GM18873 (cell line): ENCODE data around the gene ECE1.

Experiments
- ATAC-seq: cut with Tn5 transposase; IDR thresholded peaks from one replicate; pipeline ENCODE4 v1.9.1; 2021; ENCODE audit warnings: mild to moderate bottlenecking, moderate library complexity, moderate number of reproducible peaks; ENCODE audit not compliant: unreplicated experiment, low FRiP score

The ECE1 gene

GRCh38 chr1:21311016-21311415, 20.8 kb upstream of the ECE1 start:
- ATAC-seq: no peak

GRCh38 chr1:21308847-21309652, 18.8 kb upstream of the ECE1 start:
- no peak for ATAC-seq

GRCh38 chr1:21308330-21308729, 18.1 kb upstream of the ECE1 start:
- no peak for ATAC-seq

DNA sequence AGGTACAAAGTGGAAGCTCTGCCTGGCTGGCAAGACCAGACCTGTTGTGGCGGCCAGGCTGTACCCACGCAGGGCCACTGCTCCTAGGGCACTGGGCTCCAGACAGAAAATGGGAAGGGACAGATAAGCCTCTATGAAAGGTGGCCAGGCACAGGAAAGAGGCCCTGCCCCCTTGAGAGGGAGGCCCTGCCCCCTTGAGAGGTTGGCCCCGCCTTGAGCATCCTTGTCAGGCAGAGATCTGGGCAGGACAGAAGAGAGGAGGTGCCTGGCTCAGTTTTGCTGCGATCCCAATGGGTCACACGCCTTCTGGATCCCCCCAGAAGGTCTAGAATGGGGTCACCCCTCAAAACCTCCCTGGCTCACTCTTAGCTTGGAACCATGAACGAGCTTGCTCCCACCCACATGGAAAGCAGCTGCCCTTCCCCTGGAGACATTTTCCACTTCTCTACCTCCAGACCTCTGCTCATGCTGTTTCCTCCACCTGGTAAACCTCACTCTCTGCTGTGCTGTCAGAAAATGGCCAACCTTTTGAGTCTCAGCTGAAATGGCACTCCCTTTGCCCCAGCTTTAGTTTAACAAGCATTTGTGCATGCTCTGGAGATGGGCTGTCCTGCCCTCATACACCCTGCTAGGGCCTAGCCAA, 17.5 kb upstream of the ECE1 start:
- ATAC-seq: no peak

GRCh38 chr1:21307210-21307609, 16.9 kb upstream of the ECE1 start:
- ATAC-seq: no peak

GRCh38 chr1:21305900-21306189, 15.6 kb upstream of the ECE1 start:
- no peak for ATAC-seq

DNA sequence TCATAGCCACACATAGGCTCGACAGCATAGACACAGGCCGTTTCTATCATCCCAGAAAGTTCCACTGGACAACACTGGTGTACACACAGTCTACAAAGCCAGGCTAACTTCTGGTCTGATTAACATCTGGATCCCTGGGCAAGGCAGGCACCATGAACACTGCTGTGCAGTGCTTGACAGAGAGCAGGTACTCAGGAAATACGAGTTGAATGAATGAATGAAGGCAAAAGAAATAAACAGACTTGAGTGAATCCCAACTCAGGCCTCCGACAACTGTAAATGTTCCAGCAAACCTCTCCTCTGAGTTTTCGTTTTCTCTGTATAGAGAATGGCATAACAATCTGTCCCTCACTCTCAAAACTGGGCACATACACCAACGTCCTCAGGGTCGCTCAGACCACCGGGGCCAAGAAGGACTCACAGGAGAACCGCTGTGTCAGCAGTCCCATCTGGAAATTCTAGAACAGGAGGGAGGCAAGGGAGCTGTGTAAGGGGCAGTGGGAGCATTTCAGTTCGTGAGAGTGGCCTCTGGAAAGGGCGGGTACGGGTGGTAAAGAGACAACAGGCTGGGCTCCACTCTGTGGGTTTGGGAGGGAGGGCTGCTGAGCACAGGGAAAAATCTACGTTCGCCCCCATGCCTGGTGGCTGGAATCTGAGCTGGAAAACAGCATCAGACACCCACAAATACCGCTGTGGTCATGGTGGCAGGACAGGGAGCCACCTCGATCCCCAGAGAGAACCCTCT, 15.1 kb upstream of the ECE1 start:
- ATAC-seq: no peak

DNA sequence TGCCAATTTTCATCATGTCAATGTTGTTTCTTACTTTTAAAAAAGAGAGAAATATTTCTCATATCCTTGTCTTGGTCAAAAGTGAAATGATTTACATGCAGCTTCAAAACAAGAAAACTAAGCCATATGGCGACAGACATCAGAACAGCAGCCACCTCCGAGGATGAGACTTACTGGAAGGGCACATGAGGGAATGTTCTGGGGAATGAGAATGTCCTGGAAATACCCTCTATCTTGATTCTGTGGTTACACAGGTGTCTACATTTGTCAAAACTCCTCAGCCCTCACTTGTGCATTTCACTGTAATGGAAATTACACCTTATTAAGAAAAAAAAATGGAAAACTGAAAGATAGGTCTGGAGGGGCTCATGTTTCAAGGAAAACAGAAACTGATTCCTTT, 14.2 kb upstream of the ECE1 start:
- no peak for ATAC-seq

DNA sequence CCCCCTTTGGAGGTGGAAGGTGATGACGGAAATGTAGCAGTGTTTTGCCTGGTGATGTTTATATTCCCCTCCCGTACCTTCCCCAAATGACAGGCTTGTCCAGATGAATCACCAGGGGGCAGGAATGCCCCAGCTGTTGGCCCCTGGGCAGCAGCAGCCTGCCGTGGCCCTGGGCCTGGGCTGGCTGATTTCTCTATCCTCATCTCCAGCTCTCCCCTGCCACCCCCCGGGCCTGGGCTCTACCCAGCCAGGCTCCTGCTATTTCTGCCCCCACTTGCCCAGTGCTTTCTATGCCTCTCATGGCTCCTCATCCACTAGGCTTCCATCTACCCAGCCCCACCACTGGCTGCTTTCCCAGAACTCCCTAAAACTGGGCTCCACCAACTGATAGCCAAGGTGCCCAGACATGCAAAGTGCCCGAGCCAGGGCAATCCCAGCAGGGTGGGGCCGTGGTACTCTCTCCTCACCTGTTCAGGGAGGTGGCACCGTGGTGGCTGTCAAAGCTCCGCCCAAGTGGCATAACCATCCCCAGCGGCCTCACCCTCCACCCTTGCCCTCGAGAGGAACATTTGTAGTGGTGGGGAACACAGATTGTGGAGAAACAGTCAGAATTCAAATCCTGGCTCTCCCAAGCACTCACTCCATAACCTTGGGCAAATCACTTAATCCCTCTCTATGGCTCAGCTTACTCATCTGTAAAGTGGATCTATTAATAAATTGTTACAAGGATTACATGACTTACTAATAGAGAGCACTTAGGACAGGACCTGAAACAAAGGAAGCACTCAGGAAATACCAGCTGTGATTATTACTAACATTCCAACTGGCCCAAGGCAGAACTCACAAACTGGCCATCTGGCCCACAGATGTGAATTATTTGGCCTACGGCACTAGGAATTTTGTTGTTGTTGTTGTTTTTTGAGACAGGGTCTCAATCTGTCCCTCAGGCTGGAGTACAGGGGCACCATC, 12.8 kb upstream of the ECE1 start:
- no peak for ATAC-seq

GRCh38 chr1:21301794-21302440, 11.7 kb upstream of the ECE1 start:
- ATAC-seq: no peak

DNA sequence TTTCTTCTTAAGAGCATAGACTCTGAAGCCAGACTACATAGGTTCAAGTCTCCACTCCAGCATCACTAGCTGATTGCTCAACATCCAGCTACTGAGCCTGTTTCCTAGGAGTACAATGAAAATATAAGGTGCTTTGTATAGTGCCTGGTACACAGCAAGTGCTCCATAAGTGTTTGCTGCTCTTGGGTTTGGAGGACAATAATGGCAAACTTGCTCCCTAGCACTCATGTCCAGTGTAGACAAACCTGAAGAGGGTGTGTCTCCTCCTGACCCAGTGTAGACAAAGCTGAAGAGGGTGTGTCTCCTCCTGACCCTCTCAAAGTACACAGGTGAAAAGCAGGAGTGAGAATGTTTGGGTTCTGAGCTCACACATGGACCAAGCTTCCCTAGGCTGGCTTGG, 10.5 kb upstream of the ECE1 start:
- no peak for ATAC-seq

DNA sequence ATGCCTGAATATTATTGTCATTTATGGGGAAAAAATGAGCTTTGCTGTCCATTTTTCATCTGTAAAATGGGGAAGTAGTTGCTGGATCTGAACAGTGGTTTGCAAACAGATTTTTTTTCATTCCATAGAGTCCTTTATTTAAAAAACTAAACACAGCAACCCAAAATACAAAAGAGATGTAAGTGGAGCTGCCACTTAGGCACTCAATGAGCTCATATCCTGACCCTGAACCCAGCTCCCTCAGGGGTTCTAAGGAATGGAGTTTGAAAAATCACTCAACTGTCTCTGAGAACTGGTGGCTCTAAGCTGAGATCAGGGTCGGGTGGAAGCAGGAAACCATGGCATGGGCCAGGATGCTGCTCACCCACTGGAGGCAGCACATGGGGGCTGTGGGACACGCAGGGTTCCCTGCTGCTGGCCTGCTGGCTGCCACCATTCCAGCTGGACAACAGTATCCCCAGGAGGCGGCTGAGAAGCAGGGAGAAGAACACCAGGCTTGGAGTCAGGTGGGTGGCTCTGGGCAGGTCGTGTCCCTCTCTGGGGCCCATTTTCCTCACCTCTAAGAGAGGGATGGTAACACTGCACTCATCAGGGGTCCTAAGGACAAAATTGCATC, 9.6 kb upstream of the ECE1 start:
- no peak for ATAC-seq

DNA sequence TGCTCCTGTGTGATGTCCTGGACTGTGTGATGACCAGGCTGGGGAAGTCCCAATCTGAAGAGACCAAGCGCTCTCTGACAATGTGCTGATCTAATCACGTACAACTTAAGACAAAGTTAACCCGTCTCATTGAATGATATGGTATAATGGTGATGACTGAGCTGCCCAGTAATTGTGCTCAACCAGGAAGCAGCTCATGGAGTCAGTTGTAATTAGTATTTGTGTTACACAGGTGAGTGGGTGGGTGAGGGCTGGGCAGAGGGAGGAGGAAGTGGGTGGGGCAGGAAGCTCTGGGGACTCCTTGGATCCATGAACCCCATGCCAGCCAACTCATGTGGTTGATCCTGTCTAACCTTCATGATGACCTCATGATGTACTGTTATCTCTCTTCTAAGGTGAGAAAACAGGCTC, 8.7 kb upstream of the ECE1 start:
- no peak for ATAC-seq

- no peak for ATAC-seq
Measured at GRCh38 chr1:21297975-21298374, 7.7 kb upstream of the ECE1 start.

DNA sequence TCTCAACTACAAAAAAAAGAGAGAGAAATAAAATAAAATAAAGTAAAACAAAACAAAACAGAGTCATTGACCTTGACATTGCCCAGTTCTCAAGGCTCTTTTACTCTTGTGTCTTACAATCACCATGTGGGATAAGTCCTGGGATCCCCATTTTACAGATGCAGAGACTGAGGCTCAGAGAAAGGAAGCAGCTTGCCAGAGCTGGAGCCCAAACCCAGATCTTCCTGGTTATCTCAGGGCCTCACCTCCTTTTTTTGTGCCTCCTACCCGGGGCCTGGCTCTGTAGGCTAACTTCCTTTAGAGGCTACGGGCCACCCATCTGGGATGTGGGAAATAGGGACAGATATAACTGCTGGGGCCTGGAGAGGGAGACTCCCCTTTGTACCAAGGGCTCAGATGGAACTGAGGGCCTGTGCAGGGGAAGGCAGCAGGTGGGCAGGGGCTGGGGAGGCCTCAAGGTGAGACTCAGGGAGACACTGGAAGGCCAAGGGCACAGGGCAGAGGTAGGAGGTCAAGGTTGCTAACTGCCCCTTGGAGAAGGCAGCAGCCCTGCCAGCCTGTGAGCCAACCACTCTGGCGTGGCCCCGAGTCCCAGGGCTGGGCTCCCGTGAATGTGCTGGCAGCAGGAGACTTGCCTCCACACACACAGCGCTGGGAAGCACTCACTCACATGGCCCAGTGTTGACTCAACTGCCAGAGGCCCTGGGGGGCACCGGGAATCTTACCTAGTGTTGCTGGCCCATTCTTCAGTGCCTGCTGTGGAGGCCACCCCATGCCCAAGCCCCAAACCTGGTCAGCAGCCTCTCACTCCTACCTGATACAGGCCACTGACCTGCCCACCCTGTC, 6.5 kb upstream of the ECE1 start:
- no peak for ATAC-seq

GRCh38 chr1:21295545-21295944, 5.3 kb upstream of the ECE1 start:
- ATAC-seq: no peak

- ATAC-seq: no peak
Measured at GRCh38 chr1:21295002-21295401, 4.7 kb upstream of the ECE1 start.

DNA sequence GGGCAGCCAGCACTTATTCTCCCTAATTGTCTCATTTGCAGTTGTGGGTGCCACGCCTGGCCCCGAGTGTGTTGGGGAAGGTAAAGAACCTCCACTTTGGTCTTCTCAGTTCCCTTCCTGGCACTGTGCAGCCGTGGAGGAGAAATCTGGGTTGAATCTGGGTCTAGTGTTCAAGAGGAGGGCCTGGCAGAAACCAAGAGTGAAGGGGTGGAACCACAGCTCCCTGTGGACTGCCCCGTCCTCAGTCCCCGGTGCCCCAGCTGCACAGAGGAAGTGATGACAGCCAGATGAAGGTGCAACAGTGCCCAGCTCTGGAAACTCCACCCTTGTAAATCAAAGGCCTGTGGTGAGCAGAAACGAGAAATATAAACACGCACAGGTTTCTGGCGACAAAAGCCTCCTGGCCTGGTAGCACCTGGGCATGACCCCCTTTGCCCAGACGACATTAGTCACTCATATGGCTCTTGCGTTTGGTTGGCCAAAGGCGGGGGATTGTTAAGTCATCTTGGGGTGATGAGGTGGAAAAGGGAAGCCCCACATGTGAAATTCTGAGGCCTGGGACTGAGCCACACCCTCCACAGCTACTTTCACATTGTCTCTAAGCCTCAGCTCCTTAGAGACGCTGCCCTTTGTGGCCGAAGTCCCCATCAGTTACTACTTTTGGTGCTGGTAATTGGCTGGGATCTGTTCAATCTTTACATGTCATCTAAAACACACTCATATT, 4.2 kb upstream of the ECE1 start:
- peak; percentile 57 for ATAC-seq
